IPS DF 6.9 (cell line): ENCODE data around the gene ASIC2.
"Not testable (repeated sequence)": the region's sequence is repeated elsewhere in the genome, so short reads cannot be mapped to it uniquely, and the experiment has no call there.

Experiments
- DNase-seq: peaks from one replicate; pipeline ENCODE4 v3.0.0-alpha.2; 2013; ENCODE audit warnings: low read depth, low spot score
- H3K27ac ChIP-seq: one replicate; pipeline ENCODE4 v1.5.1; 2013; ENCODE audit warnings: low read length, control low read depth
- H3K27me3 ChIP-seq: 2 replicates; pipeline ENCODE4 v1.6.1; 2013; ENCODE audit warnings: mild to moderate bottlenecking, low read length; ENCODE audit not compliant: control insufficient read depth, insufficient read depth
- H3K36me3 ChIP-seq: 2 replicates; pipeline ENCODE4 v1.6.1; 2013; ENCODE audit warnings: low read length; ENCODE audit not compliant: control insufficient read depth, insufficient read depth
- H3K4me1 ChIP-seq: 2 replicates; pipeline ENCODE4 v1.6.1; 2013; ENCODE audit warnings: low read length; ENCODE audit not compliant: control insufficient read depth, insufficient read depth
- H3K4me3 ChIP-seq: 2 replicates; pipeline ENCODE4 v1.5.1; 2013; ENCODE audit warnings: mild to moderate bottlenecking, low read length
- H3K9me3 ChIP-seq: 2 replicates; pipeline ENCODE4 v1.6.1; 2013; ENCODE audit warnings: low read length, inconsistent platforms; ENCODE audit not compliant: control insufficient read depth, insufficient read depth
- WGBS: extraction: QIAGEN DNeasy Blood & Tissue Kit; methylation state at CpG from one replicate; pipeline ENCODE4 v1.1.7; 2013; ENCODE audit warnings: mixed read lengths, missing lambda C conversion rate; ENCODE audit not compliant: insufficient read length, insufficient coverage; 5-methylcytosine and 5-hydroxymethylcytosine counted together

ASIC2 gene

DNA sequence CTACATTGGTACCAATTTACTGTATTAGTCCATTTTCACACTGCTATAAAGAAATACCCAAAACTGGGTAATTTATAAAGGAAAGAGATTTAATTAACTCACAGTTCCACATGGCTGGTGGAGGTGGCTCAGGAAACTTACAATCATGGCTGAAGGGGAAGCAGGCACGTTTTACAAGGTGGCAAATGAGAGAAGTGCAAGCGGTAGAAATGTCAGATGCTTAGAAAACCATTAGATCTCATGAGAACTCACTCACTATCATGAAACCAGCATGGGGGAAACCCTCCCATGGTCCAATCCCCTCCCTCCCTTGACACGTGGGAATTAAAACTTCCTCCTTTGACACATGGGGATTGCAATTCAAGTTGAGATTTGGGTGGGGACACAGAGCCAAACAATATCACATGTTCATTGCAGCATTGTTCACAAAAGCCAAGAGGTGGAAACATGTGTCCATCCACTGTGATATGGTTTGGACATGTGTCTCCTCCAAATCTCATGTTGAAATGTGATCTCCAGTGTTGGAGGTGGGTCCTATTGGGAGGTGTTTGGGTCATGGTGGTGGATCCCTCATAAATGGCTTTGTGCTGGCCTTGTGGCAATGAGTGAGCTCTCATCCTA lies 304.5 kb downstream of the ASIC2 start:
- WGBS = no CpG with 5 or more reads among the region's 3 CpGs
- H3K36me3 ChIP-seq = no peaks in the 10 kb centered on the region
- H3K27me3 ChIP-seq = no peaks in the 10 kb centered on the region
- no peak overlapping the region for H3K4me3 ChIP-seq
- H3K4me1 ChIP-seq = no peaks in the 10 kb centered on the region
- no peaks in the 10 kb centered on the region for H3K9me3 ChIP-seq
- no peak for DNase-seq
- no peak overlapping the region for H3K27ac ChIP-seq

DNA sequence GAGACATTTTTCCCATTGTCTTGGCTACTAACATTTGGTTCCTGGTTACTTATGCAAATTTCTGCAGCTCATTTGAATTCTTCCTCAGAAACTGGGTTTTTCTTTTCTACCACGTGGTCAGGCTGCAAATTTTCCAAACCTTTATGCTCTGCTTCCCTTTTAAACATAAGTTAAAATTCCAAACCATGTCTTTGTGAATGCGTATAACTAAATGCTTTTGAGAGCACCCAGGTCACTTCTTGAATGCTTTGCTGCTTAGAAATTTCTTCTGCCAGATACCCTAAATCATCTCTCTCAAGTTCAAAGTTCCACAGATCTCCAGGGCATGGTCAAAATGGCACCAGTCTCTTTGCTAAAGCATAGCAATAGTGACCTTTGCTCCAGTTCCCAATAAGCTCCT lies 305.2 kb downstream of the ASIC2 start:
- H3K36me3 ChIP-seq, DNase-seq, H3K4me1 ChIP-seq, H3K27ac ChIP-seq, H3K27me3 ChIP-seq, H3K4me3 ChIP-seq, H3K9me3 ChIP-seq: not testable (repeated sequence)
- WGBS = no CpG with 5 or more reads among the region's 2 CpGs

DNA sequence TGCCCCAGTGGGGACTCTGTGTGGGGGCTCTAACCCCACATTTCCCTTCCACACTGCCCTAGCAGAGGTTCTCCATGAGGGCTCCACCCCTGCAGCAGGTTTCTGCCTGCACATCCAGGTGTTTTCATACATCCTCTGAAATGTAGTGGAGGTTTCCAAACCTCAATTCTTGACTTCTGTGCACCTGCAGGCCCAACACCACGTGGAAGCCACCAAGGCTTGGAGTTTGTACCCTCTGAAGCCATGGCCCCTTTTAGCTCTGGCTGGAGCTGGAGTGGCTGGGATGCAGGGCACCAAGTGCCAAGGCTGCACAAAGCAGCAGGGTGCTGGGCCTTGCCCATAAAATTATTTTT lies 305.7 kb downstream of the ASIC2 start:
- H3K27me3 ChIP-seq = not testable (repeated sequence)

DNA sequence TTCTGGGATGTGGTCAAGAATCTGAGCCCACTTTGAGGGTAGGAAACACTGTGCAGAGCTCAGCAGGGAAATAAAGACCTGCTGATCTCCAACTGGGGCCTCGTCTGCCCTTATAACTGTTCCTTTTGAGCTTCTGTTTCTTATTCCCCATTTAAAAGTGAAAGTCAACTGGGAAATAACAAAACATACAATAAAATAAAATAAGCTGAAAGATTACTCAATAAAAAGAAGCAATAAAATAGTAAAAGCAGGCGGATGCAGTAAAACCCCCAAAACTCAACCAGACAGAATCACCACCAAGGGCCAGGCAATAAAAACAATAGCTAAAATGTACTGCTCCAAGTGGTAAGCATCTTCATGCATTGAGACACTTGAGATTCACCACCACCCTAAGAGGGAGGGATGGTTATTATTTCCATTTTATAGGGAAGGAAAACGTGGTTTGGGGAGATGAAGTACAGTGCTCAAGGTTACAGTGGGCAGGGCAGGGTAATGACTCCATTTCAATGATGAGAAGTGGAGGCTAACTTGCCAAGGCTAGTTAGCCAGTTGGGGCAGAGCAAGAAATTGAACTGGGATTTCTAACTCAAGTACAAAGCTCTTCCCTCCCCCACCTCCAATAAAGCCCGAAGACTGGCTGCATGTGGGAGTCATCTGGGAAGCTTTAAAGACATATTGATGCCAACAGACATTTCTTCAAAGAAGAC lies 307.9 kb downstream of the ASIC2 start:
- H3K36me3 ChIP-seq = no peaks in the 10 kb centered on the region
- no peaks in the 10 kb centered on the region for H3K27me3 ChIP-seq
- H3K27ac ChIP-seq = no peak overlapping the region
- WGBS = no CpG with 5 or more reads among the region's 4 CpGs
- DNase-seq = no peak
- H3K9me3 ChIP-seq = no peaks in the 10 kb centered on the region
- no peaks in the 10 kb centered on the region for H3K4me1 ChIP-seq
- no peak overlapping the region for H3K4me3 ChIP-seq

More for the DNA sequence above, 305.7 kb downstream of the ASIC2 start:
- H3K36me3 ChIP-seq, DNase-seq, H3K4me3 ChIP-seq, H3K9me3 ChIP-seq, H3K4me1 ChIP-seq, H3K27ac ChIP-seq: not testable (repeated sequence)
- no CpG with 5 or more reads among the region's 1 CpG for WGBS

DNA sequence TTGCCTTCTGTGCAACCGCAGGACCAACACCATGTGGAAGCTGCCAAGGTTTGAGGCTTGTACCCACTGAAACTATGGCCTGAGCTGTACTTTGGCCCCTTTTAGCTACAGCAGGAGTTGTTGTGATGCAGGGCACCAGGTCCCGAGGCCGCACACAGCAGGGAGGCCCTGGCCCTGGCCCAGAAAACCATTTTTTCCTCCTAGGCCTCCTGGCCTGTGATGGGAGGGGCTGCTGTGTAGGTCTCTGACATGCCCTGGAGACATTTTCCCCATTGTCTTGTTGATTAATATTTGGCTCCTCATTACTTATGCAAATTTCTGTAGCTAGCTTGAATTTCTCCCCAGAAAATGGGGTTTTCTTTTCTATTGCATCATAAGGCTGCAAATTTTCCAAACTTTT lies 311.5 kb downstream of the ASIC2 start:
- H3K9me3 ChIP-seq, H3K27me3 ChIP-seq, H3K27ac ChIP-seq, H3K36me3 ChIP-seq, H3K4me1 ChIP-seq, DNase-seq, H3K4me3 ChIP-seq: not testable (repeated sequence)
- no CpG with 5 or more reads among the region's 3 CpGs for WGBS

DNA sequence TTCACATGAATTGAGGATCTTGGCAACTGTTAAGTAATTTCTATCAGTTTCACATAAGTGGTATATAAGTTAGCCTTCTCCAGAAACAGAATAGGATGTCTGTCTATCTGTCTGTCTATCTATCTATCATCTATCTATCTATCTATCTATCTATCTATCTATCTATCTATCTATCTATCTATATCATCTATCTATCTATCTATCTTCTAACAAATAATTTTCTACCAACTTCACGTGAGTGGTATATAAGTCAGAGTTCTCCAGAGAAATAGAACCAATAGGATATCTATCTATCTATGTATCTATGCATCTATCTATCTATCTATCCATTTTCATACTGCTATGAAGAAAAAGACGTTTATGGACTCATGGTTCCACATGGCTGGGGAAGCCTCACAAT lies 312.9 kb downstream of the ASIC2 start:
- Histone ChIP-seq H3K27ac (no peak overlapping the region), H3K4me3 (no peak overlapping the region), H3K36me3 (no peaks in the 10 kb centered on the region), H3K9me3 (no peaks in the 10 kb centered on the region; the same call in 1 of the 2 replicates), H3K4me1 (no peaks in the 10 kb centered on the region), H3K27me3 (no peaks in the 10 kb centered on the region)
- no peak for DNase-seq
- WGBS = 100% methylated on average over 1 of the region's 2 CpGs

DNA sequence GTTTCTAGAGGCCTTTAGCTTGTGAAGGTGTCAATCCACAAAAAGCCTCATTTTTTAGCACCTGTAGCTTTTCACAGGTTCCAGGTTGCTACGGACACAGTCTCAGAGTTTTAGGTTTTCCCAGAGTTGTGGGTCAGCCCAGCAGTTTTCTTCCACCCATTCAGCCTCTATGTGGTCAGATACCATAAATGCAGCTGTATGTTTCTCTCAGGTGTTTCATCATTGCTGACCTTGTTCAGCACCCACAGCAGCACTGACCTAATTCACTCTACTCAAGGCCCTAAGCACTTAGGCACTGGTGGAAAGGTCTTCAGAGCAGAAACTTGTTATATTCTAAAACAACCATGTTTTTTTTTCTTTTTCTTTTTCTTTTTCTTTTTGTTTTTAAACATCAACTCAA lies 316.5 kb downstream of the ASIC2 start:
- Histone ChIP-seq H3K4me1 (no peaks in the 10 kb centered on the region), H3K27me3 (no peaks in the 10 kb centered on the region), H3K27ac (no peak overlapping the region), H3K4me3 (no peak overlapping the region), H3K9me3 (no peaks in the 10 kb centered on the region; the same call in 1 of the 2 replicates), H3K36me3 (no peaks in the 10 kb centered on the region)
- DNase-seq = no peak
- no CpG with 5 or more reads among the region's 1 CpG for whole genome bisulfite sequencing

DNA sequence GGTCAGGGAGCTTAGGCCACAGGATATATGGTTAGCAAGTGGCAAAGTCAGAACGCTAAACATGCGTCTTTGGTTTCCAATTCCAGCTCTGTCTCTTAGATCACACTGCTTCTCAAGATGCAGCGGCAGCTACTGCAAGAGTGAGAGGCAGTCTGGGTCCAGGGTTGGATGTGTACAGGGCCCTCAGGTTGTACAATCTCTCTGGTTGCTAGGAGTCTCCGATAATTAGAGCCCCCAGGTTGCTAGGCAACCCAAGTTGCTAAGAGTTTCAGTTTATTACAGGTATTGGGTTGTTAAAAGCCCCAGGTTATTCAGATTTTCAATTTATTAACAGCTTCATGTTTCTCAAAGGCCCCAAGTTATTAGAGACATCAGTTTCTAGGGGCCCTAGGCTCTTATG lies 317.0 kb downstream of the ASIC2 start:
- no peak for DNase-seq
- Histone ChIP-seq H3K4me3 (no peak overlapping the region), H3K27ac (no peak overlapping the region), H3K36me3 (no peaks in the 10 kb centered on the region), H3K4me1 (no peaks in the 10 kb centered on the region), H3K27me3 (no peaks in the 10 kb centered on the region), H3K9me3 (no peaks in the 10 kb centered on the region; the same call in 1 of the 2 replicates)
- no CpG with 5 or more reads among the region's 4 CpGs for WGBS

DNA sequence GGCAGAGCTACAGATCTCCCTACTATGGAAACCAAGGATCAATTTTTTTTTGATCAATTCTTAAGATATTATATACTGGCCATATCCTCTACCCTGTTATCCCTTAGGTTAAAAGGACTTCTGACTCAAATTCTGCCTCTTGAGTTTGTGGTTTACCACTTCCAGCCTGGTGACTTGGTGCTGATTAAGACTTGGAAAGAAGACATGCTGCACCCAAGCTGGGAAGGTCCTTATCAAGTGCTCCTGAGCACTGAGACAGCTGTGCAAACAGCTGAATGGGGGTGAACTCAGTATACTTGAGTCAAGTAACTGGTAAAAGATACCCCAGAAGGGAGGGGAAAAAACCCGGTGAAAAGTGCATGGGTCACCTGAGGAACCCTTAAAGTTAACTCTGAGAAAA lies 321.9 kb downstream of the ASIC2 start:
- no peak for DNase-seq
- no CpG with 5 or more reads among the region's 1 CpG for WGBS

DNA sequence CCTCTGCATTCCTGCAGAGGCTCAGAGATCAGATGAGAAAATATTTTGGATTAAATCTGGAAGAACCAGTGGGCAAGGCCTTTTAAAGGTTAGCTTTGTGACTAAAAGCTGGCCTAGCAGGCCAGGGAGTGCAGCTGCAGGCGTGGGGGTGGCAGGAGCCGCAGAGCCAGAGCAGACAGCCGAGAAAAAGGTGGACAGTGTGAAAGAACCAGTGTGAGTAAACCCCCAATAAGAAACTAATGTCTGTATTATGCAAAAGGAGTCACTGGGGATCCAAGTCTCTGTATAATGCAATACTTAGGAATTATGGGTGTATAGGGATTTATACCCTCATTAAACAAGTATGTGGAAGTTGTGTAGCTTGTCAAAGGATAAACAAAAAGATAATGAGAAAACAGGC lies 322.8 kb downstream of the ASIC2 start:
- Histone ChIP-seq H3K27me3 (no peaks in the 10 kb centered on the region), H3K27ac (no peak overlapping the region), H3K4me1 (no peaks in the 10 kb centered on the region), H3K9me3 (no peaks in the 10 kb centered on the region), H3K4me3 (no peak overlapping the region), H3K36me3 (no peaks in the 10 kb centered on the region)
- DNase-seq = no peak
- WGBS = no CpG with 5 or more reads among the region's 3 CpGs

More for the DNA sequence above, 321.9 kb downstream of the ASIC2 start:
- H3K36me3 ChIP-seq = no peaks in the 10 kb centered on the region
- no peaks in the 10 kb centered on the region for H3K27me3 ChIP-seq
- no peak overlapping the region for H3K4me3 ChIP-seq
- H3K4me1 ChIP-seq = no peaks in the 10 kb centered on the region
- no peak overlapping the region for H3K27ac ChIP-seq
- no peaks in the 10 kb centered on the region for H3K9me3 ChIP-seq

DNA sequence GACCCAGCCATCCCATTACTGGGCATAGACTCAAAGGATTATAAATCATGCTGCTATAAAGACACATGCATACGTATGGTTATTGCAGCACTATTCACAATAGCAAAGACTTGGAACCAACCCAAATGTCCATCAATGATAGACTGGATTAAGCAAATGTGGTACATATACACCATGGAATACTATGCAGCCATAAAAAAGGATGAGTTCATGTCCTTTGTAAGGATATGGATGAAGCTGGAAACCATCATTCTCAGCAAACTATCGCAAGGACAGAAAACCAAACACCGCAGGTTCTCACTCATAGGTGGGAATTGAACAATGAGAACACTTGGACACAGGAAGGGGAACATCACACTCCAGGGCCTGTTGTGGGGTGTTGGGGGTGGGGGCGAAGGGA lies 323.9 kb downstream of the ASIC2 start:
- H3K9me3 ChIP-seq, H3K4me3 ChIP-seq, H3K27me3 ChIP-seq, H3K27ac ChIP-seq, H3K36me3 ChIP-seq, DNase-seq, H3K4me1 ChIP-seq: not testable (repeated sequence)
- no CpG with 5 or more reads among the region's 4 CpGs for WGBS
